Brain microvascular endothelial cell (primary cell): ENCODE measurements around the gene SLC25A33.
A peak's percentile ranks its signal among the peaks of the same experiment; 100 is the strongest.

Source experiments
- DNase-seq: peaks from one replicate; pipeline ENCODE4 v3.0.0-alpha.2; 2020
- H3K27ac ChIP-seq: fragments of 250-450 bp; sonication (Bioruptor Pico); 2 replicates; pipeline ENCODE4 v1.5.1; 2020; ENCODE audit warnings: mild to moderate bottlenecking, moderate library complexity
- H3K27me3 ChIP-seq: fragments of 250-450 bp; sonication (Bioruptor Pico); replicated peaks from 2 replicates; pipeline ENCODE4 v1.5.1; 2020; ENCODE audit warnings: mild to moderate bottlenecking
- H3K36me3 ChIP-seq: fragments of 250-450 bp; sonication (Bioruptor Pico); replicated peaks from 2 replicates; pipeline ENCODE4 v1.5.1; 2020; ENCODE audit warnings: mild to moderate bottlenecking
- H3K4me3 ChIP-seq: 2 replicates; pipeline ENCODE4 v1.5.1; 2011; ENCODE audit warnings: low read depth, mild to moderate bottlenecking, control low read depth, low read length, moderate library complexity
- in situ Hi-C: cut with HindIII; loops from 2 replicates; pipeline ENCODE4 v1.10.0; 2017; ENCODE audit warnings: low sequenced_read_pairs, low pct_ligation_motif_present
- TF ChIP-seq, protein P1 (sequence below): IDR thresholded peaks from 2 replicates; pipeline ENCODE4 v1.5.1; 2011; ENCODE audit warnings: low read depth, mild to moderate bottlenecking, moderate library complexity, low read length, control low read depth, inconsistent platforms; ENCODE audit errors: missing control alignments

Gene SLC25A33

DNA sequence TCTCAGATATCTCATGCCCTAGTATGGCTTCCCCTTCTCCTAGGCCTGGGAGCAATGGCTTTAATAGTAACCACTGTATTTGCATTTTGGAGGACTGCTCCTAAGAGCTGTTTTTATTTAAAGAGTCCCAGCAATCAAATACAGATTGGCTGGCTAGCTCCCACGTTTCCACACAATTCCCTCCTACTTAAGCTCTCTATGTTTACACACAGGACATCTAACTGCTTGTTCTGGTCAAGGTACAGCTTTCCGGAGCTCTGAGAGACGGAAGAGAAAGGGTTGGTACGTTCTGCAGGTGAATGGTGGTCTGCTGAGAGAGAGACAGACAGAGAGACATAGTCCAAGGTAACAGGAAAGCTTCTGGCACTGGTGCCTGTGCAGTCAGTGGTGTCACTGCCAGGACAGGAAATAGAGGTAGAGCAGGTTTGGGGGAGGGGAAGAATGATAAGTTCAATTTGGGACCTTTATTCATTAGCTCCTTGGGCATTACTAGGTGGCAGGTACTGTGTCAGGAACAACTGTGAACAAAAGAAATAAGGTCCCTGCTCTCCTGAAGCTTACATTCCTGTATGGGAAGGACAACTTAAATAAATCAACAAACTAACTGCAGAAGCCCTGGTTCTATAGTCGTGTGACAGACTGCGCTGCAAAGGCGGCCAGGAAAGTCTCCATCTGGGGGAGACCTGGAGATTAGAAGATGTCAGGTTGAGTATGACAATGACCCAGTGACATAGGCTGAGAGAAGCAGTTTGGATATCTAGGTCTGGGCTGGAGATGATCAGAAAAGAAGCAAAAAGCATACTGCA lies 1.2 kb upstream of the SLC25A33 start:
- Histone ChIP-seq H3K4me3 (no peak overlapping the region), H3K27ac (no peak overlapping the region), H3K27me3 (no peaks in the 10 kb centered on the region), H3K36me3 (no peaks in the 10 kb centered on the region)
- DNase-seq, result no peak
- TF ChIP-seq, protein P1, sequence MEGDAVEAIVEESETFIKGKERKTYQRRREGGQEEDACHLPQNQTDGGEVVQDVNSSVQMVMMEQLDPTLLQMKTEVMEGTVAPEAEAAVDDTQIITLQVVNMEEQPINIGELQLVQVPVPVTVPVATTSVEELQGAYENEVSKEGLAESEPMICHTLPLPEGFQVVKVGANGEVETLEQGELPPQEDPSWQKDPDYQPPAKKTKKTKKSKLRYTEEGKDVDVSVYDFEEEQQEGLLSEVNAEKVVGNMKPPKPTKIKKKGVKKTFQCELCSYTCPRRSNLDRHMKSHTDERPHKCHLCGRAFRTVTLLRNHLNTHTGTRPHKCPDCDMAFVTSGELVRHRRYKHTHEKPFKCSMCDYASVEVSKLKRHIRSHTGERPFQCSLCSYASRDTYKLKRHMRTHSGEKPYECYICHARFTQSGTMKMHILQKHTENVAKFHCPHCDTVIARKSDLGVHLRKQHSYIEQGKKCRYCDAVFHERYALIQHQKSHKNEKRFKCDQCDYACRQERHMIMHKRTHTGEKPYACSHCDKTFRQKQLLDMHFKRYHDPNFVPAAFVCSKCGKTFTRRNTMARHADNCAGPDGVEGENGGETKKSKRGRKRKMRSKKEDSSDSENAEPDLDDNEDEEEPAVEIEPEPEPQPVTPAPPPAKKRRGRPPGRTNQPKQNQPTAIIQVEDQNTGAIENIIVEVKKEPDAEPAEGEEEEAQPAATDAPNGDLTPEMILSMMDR, result no peak
- in situ Hi-C loops, result no loop called here

DNA sequence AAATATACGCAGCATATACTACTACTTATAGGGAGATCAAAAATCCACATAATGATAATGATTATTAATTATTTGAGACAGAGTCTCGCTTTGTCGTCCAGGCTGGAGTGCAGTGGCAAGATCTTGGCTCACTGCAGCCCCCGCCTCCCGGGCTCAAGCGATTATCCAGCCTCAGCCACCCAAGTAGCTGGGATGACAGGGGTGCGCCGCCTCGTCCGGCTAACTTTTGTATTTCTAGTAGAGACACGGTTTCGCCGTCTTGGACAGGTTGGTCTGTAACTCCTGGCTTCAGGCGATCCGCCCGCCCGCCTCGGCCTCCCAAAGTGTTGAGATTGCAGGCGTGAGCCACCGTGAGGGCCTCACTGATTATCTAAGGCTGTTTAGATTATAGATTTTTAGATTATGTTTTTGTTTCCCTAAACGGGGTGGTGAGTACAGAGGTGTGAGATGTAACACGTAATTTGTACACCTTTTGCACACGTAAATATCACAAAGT lies 548 bp upstream of the SLC25A33 start:
- Histone ChIP-seq H3K4me3 (no peak overlapping the region), H3K36me3 (no peaks in the 10 kb centered on the region), H3K27me3 (no peaks in the 10 kb centered on the region), H3K27ac (peak overlapping the region; percentile 23)
- in situ Hi-C loops, result no loop called here
- TF ChIP-seq, protein P1, result no peak
- DNase-seq, result no peak

GRCh38 chr1:9539829-9540550 lies 725 bp downstream of the SLC25A33 start:
- in situ Hi-C loops, result no loop called here
- no peaks in the 10 kb centered on the region for H3K36me3 ChIP-seq
- H3K4me3 ChIP-seq, result peak overlapping the region; percentile 76

DNA sequence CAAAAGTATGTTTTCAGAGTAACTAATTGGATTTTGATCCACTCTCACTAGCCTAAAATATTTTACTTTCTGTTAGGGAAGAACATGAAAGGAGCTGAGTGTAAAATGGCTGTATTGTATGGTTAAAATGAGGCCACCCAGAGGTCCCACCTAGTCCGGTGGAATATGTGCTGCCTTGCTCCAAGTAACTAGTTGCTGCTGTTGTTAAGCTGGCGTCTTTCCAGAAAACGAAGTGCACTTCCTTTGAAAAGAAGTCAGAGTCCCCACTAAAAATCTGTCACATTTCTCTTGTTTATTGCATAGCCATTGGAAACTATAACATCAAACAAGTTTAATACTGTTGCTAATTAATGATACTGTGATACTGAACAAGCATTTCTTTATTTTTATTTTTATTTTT lies 3.2 kb downstream of the SLC25A33 start:
- no peak overlapping the region for H3K27ac ChIP-seq
- TF ChIP-seq, protein P1, result no peak
- DNase-seq, result peak; percentile 12
- in situ Hi-C loops, result no loop called here
- H3K36me3 ChIP-seq, result no peaks in the 10 kb centered on the region
- H3K27me3 ChIP-seq, result no peaks in the 10 kb centered on the region
- no peak overlapping the region for H3K4me3 ChIP-seq

More at GRCh38 chr1:9539829-9540550, 725 bp downstream of the SLC25A33 start:
- Histone ChIP-seq H3K27ac (peak overlapping the region; percentile 78), H3K27me3 (no peaks in the 10 kb centered on the region)
- TF ChIP-seq, protein P1, result no peak
- peak; percentile 22 for DNase-seq

GRCh38 chr1:9544926-9545325 lies 5.7 kb downstream of the SLC25A33 start:
- TF ChIP-seq, protein P1, result no peak
- no peaks in the 10 kb centered on the region for H3K27me3 ChIP-seq
- no peak for DNase-seq
- no peaks in the 10 kb centered on the region for H3K36me3 ChIP-seq
- no peak overlapping the region for H3K4me3 ChIP-seq
- no peak overlapping the region for H3K27ac ChIP-seq
- in situ Hi-C loops, result no loop called here
